ENCODE data around the gene APH1A.
"Not testable (repeated sequence)": the region's sequence is repeated elsewhere in the genome, so short reads cannot be mapped to it uniquely, and the experiment has no call there.

The APH1A gene

DNA sequence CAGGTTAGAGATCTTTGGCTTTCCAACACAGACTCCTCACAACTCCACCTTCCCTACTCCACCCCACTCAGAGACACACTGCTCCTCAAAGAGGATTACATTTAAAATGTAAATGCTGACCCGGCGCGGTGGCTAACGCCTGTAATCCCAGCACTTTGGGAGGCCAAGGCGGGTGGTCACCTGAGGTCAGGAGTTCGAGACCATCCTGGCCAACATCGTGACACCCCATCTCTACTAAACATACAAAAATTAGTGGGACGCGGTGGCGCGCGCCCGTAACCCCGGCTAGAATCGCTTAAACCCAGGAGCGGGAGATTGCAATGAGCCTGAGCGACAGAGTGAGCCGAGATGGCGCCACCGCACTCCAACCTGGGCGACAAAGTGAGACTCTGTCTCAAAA, 31.1 kb downstream of the APH1A start:
- Histone ChIP-seq H3K27me3 (ENCODE audit: insufficient read depth, low read length) (no peaks in the 10 kb centered on the region), H3K9me3 (ENCODE audit: insufficient read depth, low read depth, low read length) (no peaks in the 10 kb centered on the region), H3K36me3 (ENCODE audit: insufficient read depth, low read depth, low read length) (no peaks in the 10 kb centered on the region), H3K9ac (ENCODE audit: low read depth, low read length) (no peak overlapping the region), H3K4me1 (ENCODE audit: insufficient read depth, low read length) (peaks cover 14% of the 10 kb centered on the region), H3K4me3 (ENCODE audit: low read length) (no peak overlapping the region), H3K27ac (ENCODE audit: low read length) (no peak overlapping the region)

- Histone ChIP-seq H3K27ac (ENCODE audit: low read length) (peak overlapping the region; percentile 99), H3K4me1 (ENCODE audit: insufficient read depth, low read length) (peaks cover 14% of the 10 kb centered on the region), H3K4me3 (ENCODE audit: low read length) (peak overlapping the region; percentile 98), H3K9ac (ENCODE audit: low read depth, low read length) (peak overlapping the region; percentile 100; the same call in 1 of the 2 replicates)
- not testable (repeated sequence) for H3K27me3 ChIP-seq (ENCODE audit: insufficient read depth, low read length); H3K9me3 ChIP-seq (ENCODE audit: insufficient read depth, low read depth, low read length); H3K36me3 ChIP-seq (ENCODE audit: insufficient read depth, low read depth, low read length)
These were observed 31.6 kb downstream of the APH1A start for GRCh38 chr1:150237176-150237575.

GRCh38 chr1:150236614-150237100, 32.2 kb downstream of the APH1A start:
- H3K4me1 ChIP-seq (ENCODE audit: insufficient read depth, low read length): peaks cover 14% of the 10 kb centered on the region
- no peaks in the 10 kb centered on the region; the same call in 1 of the 2 replicates for H3K9me3 ChIP-seq (ENCODE audit: insufficient read depth, low read depth, low read length)
- H3K27me3 ChIP-seq (ENCODE audit: insufficient read depth, low read length): no peaks in the 10 kb centered on the region

GRCh38 chr1:150235852-150236613, 32.8 kb downstream of the APH1A start, which contains the start of gene ANP32E:
ANP32E (minus strand) TSS chr1:150236112; CDS start chr1:150235786, 326 bp downstream.
- H3K27ac ChIP-seq (ENCODE audit: low read length): peak within 1 kb of the TSS; percentile 99
- peak within 1 kb of the TSS; percentile 98 for H3K4me3 ChIP-seq (ENCODE audit: low read length)
- no peaks in the 10 kb centered on the region for H3K27me3 ChIP-seq (ENCODE audit: insufficient read depth, low read length)

More at GRCh38 chr1:150236614-150237100, 32.2 kb downstream of the APH1A start:
- peaks cover 2% of the 10 kb centered on the region; the same call in 1 of the 2 replicates for H3K36me3 ChIP-seq (ENCODE audit: insufficient read depth, low read depth, low read length)
- peak overlapping the region; percentile 98 for H3K4me3 ChIP-seq (ENCODE audit: low read length)
- H3K27ac ChIP-seq (ENCODE audit: low read length): peak overlapping the region; percentile 99
- H3K9ac ChIP-seq (ENCODE audit: low read depth, low read length): peak overlapping the region; percentile 100

GRCh38 chr1:150235294-150235851, 33.4 kb downstream of the APH1A start:
- Histone ChIP-seq H3K27ac (ENCODE audit: low read length) (peak overlapping the region; percentile 90), H3K4me1 (ENCODE audit: insufficient read depth, low read length) (peaks cover 14% of the 10 kb centered on the region), H3K9me3 (ENCODE audit: insufficient read depth, low read depth, low read length) (no peaks in the 10 kb centered on the region; the same call in 1 of the 2 replicates), H3K36me3 (ENCODE audit: insufficient read depth, low read depth, low read length) (peaks cover 11% of the 10 kb centered on the region), H3K9ac (ENCODE audit: low read depth, low read length) (peak overlapping the region; percentile 100), H3K4me3 (ENCODE audit: low read length) (peak overlapping the region; percentile 98), H3K27me3 (ENCODE audit: insufficient read depth, low read length) (no peaks in the 10 kb centered on the region)

More at GRCh38 chr1:150235852-150236613, 32.8 kb downstream of the APH1A start, which contains the start of gene ANP32E:
- Histone ChIP-seq H3K36me3 (ENCODE audit: insufficient read depth, low read depth, low read length) (peaks cover 8% of the 10 kb centered on the region), H3K9me3 (ENCODE audit: insufficient read depth, low read depth, low read length) (no peaks in the 10 kb centered on the region; the same call in 1 of the 2 replicates), H3K4me1 (ENCODE audit: insufficient read depth, low read length) (peaks cover 14% of the 10 kb centered on the region), H3K9ac (ENCODE audit: low read depth, low read length) (peak within 1 kb of the TSS; percentile 100)

- peak overlapping the region; percentile 98 for H3K4me3 ChIP-seq (ENCODE audit: low read length)
- peaks cover 18% of the 10 kb centered on the region for H3K36me3 ChIP-seq (ENCODE audit: insufficient read depth, low read depth, low read length)
- peak overlapping the region; percentile 90 for H3K27ac ChIP-seq (ENCODE audit: low read length)
- peaks cover 14% of the 10 kb centered on the region for H3K4me1 ChIP-seq (ENCODE audit: insufficient read depth, low read length)
- H3K9me3 ChIP-seq (ENCODE audit: insufficient read depth, low read depth, low read length): no peaks in the 10 kb centered on the region; the same call in 1 of the 2 replicates
- no peaks in the 10 kb centered on the region for H3K27me3 ChIP-seq (ENCODE audit: insufficient read depth, low read length)
- H3K9ac ChIP-seq (ENCODE audit: low read depth, low read length): peak overlapping the region; percentile 100
These were observed 34.1 kb downstream of the APH1A start for GRCh38 chr1:150234566-150235293.

DNA sequence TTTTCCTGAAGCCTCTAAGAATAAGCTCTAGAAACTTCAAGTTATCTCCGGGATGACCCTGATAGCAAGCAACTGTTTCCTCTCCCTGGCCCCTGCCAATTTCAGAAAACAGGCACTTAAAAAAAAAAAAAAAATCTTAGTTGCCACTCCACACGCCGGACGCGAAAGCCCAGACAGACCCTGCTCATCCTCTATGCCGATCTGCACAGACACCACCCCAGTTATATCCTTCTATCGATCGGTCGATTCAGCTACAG, 34.6 kb downstream of the APH1A start:
- peaks cover 23% of the 10 kb centered on the region for H3K36me3 ChIP-seq (ENCODE audit: insufficient read depth, low read depth, low read length)
- H3K9me3 ChIP-seq (ENCODE audit: insufficient read depth, low read depth, low read length): no peaks in the 10 kb centered on the region; the same call in 1 of the 2 replicates
- no peaks in the 10 kb centered on the region for H3K27me3 ChIP-seq (ENCODE audit: insufficient read depth, low read length)
- peak overlapping the region; percentile 90 for H3K27ac ChIP-seq (ENCODE audit: low read length)
- H3K9ac ChIP-seq (ENCODE audit: low read depth, low read length): peak overlapping the region; percentile 100
- peak overlapping the region; percentile 98 for H3K4me3 ChIP-seq (ENCODE audit: low read length)
- H3K4me1 ChIP-seq (ENCODE audit: insufficient read depth, low read length): peaks cover 14% of the 10 kb centered on the region

DNA sequence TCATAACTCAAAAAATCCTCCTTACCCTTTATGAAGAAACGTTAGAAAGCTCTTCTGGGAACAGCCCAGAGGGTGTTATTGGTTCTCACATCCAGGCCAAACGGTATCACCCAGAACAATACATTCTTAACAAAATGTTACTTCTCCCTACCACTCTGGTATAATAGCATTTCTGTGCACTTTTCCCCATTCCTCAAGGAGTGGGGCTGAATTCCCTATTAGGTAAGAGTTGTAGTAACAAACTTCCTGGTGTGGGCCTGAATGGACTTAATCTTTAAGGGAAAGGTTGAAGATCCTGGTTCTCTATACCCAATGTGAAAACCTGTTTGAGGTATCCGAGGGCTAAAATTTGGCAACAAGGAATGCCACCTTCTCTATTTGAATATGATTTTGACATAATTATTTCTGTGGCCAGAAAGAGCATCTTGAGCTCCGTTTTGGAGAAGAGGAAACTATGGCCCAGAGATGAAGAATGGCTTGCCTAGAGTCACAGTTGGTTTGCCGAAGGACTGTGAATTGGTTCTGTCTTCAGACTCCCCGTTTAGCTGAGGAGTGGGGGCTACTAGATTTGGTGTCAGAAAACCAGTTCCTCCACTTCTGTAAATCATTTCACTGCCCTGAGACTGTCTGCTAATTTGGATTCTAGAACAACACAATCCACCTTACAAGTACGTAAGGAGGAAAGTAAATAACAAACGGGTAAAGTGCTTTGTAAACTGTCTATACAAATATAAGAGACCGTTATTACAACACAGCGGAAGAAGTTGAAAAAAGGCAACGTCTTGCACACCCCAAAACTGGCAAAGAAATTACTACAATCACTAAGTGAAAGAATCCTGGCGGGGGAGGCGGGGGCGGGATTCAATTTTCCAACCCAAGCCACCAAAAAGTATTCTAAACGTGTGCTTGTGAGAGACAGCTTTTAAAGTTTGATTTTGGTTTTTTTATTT, 35.2 kb downstream of the APH1A start:
- Histone ChIP-seq H3K36me3 (ENCODE audit: insufficient read depth, low read depth, low read length) (peaks cover 29% of the 10 kb centered on the region), H3K9me3 (ENCODE audit: insufficient read depth, low read depth, low read length) (no peaks in the 10 kb centered on the region; the same call in 1 of the 2 replicates), H3K9ac (ENCODE audit: low read depth, low read length) (peak overlapping the region; percentile 100; the same call in 1 of the 2 replicates), H3K4me1 (ENCODE audit: insufficient read depth, low read length) (peaks cover 14% of the 10 kb centered on the region), H3K27ac (ENCODE audit: low read length) (no peak overlapping the region), H3K27me3 (ENCODE audit: insufficient read depth, low read length) (no peaks in the 10 kb centered on the region), H3K4me3 (ENCODE audit: low read length) (peak overlapping the region; percentile 98)

GRCh38 chr1:150232921-150233320, 35.9 kb downstream of the APH1A start:
- not testable (repeated sequence) for H3K27ac ChIP-seq (ENCODE audit: low read length); H3K9me3 ChIP-seq (ENCODE audit: insufficient read depth, low read depth, low read length); H3K27me3 ChIP-seq (ENCODE audit: insufficient read depth, low read length); H3K4me3 ChIP-seq (ENCODE audit: low read length); H3K9ac ChIP-seq (ENCODE audit: low read depth, low read length)
- Histone ChIP-seq H3K36me3 (ENCODE audit: insufficient read depth, low read depth, low read length) (peaks cover 36% of the 10 kb centered on the region), H3K4me1 (ENCODE audit: insufficient read depth, low read length) (peaks cover 14% of the 10 kb centered on the region)

DNA sequence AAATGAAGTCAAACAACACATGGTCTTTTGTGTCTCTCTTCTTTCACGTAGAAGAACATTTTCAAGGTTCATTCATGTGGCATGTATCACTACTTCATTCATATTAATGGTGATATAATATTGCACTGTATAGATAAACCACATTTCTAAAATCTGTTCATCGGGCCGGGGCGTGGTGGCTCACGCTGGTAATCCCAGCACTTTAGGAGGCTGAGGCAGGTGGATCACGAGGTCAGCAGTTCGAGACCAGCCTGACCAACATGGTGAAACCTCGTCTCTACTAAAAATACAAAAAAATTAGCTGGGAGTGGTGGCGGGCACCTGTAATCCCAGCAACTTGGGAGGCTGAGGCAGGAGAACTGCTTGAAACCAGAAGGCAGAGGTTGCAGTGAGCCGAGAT, 40.6 kb downstream of the APH1A start:
- H3K4me3 ChIP-seq (ENCODE audit: low read length); H3K27ac ChIP-seq (ENCODE audit: low read length); H3K9ac ChIP-seq (ENCODE audit: low read depth, low read length); H3K9me3 ChIP-seq (ENCODE audit: insufficient read depth, low read depth, low read length); H3K4me1 ChIP-seq (ENCODE audit: insufficient read depth, low read length); H3K27me3 ChIP-seq (ENCODE audit: insufficient read depth, low read length): not testable (repeated sequence)
- peaks cover 79% of the 10 kb centered on the region for H3K36me3 ChIP-seq (ENCODE audit: insufficient read depth, low read depth, low read length)

DNA sequence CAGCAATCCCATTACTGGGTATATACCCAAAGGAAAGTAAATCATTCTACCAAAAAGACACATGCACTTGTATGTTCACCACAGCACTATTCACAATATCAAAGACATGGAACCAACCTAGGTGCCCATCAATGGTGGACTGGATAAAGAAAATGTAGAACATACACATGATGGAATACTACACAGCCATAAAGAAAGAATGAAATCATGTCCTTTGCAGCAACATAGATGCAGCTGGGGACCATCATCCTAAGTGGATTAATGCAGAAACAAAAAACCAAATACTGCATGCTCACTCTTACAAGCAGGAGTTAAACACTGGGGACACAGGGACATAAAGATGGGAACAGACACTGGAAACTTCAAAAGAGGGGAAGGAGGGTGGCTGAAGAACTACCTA, 41.6 kb downstream of the APH1A start:
- H3K27me3 ChIP-seq (ENCODE audit: insufficient read depth, low read length): no peaks in the 10 kb centered on the region
- H3K9me3 ChIP-seq (ENCODE audit: insufficient read depth, low read depth, low read length): no peaks in the 10 kb centered on the region; the same call in 1 of the 2 replicates
- no peak overlapping the region for H3K4me3 ChIP-seq (ENCODE audit: low read length)
- H3K27ac ChIP-seq (ENCODE audit: low read length): no peak overlapping the region
- H3K9ac ChIP-seq (ENCODE audit: low read depth, low read length): no peak overlapping the region
- H3K4me1 ChIP-seq (ENCODE audit: insufficient read depth, low read length): no peaks in the 10 kb centered on the region
- H3K36me3 ChIP-seq (ENCODE audit: insufficient read depth, low read depth, low read length): peaks cover 88% of the 10 kb centered on the region
